H4 (cell line): Measurements from ENCODE around the gene BBS9. TPM values are rescaled to one million over a fixed set of nuclear protein-coding genes. Genes with fewer than 3 reads are reported as not detected.
"Not testable (repeated sequence)": the region's sequence is repeated elsewhere in the genome, so short reads cannot be mapped to it uniquely, and the experiment has no call there.

Experiments used
- DNase-seq: peaks from one replicate; pipeline ENCODE4 v3.0.0-alpha.2; 2015; ENCODE audit warnings: low spot score
- total RNA-seq: library from RNA; depleted of rRNA; stranded (reverse); fragments of >200 nt; shearing (Covaris generic); gene quantifications from 2 replicates; pipeline ENCODE4 v1.2.3, GENCODE V29; 2014; rRNA removed

Gene BBS9
- total RNA-seq, result 14.7 and 14.9 TPM in 2 replicates

GRCh38 chr7:33128990-33129805 is at the start of gene BBS9:
BBS9 (plus strand) TSS chr7:33129564; CDS start chr7:33146253, 16,689 bp downstream.
- DNase-seq, result peak; percentile 99

DNA sequence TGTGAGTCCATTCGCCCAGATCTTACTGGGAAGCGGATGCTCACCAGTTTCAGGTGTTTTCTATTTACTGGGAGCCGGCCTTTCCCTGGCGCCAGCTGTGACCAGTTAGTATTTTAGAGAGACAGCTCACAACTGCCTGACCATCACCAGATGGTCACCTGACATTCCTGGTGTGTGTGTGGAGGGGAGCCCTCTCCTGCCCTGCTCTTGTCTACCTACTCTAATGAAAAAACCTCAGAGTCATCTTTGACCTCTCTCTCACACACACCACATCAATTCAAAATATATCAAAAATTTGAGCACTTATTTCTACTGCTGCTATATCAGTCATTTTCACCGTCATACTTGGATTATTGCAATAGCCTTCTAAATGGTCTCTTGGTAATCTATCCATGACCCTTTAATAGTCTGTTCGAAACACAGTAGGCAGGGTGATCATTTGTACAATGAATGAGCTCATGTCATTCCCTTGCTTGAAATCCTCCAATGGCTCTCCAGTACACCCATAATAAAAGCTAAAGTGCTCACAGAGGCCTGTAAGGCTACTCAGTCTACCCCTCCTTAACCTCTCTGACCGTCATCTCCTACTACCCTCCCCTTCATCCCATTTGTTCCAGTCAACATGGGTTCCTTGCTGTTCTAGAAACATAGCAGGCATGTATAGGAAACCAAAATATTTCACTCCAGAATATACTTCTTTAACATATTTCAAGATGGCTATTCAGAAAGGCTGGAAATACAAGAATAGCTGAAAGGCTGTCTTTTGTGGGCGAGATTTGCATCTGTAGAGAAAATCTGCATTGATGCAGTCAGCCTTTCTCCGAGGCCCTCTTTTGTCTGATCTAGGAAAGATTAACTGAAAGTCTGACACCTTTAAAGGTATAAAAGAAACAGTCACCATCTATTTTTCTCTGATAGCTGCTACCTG is 49.3 kb upstream of the BBS9 start:
- no peak for DNase-seq

GRCh38 chr7:33087356-33087755 is 42.0 kb upstream of the BBS9 start:
- DNase-seq, result no peak

DNA sequence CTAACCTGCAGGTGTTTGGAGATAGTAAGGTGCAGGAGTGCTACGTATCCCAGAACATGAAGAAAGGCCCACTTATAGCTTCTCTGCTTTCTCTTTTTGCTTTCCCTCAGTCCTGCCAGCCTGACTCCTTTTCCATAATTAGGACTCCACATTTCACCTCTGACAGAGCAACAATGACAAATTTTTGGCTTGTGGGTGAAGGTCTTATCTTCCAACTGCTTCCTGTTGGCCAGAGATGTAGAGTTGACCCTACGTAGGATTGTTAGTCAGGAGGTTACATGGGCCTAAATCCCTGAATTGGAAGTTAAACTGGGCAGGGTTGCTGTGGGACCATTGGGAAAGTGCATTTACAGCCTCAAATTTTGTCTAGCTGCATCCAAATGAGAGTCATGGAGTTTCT is 41.5 kb upstream of the BBS9 start:
- DNase-seq, result no peak

DNA sequence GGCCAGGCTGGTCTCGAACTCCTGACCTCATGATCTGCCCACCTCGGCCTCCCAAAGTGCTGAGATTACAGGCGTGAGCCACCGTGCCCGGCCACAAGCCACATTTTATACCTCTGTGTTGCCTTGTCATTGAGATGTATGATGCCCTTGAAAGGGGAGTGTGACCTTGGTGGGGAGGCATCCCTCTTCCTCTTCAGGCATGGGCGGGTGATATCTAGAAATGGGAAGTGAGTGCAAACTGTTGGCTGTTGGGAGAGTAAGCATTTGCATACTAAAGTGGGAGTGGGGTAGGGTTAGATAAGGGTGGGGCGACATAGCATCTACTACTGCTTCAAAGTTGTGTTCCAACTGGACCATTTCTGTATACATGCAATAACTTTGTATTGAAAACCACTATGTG is 40.2 kb upstream of the BBS9 start:
- DNase-seq, result no peak

- no peak for DNase-seq
Measured at GRCh38 chr7:33091111-33091531, 38.2 kb upstream of the BBS9 start.

DNA sequence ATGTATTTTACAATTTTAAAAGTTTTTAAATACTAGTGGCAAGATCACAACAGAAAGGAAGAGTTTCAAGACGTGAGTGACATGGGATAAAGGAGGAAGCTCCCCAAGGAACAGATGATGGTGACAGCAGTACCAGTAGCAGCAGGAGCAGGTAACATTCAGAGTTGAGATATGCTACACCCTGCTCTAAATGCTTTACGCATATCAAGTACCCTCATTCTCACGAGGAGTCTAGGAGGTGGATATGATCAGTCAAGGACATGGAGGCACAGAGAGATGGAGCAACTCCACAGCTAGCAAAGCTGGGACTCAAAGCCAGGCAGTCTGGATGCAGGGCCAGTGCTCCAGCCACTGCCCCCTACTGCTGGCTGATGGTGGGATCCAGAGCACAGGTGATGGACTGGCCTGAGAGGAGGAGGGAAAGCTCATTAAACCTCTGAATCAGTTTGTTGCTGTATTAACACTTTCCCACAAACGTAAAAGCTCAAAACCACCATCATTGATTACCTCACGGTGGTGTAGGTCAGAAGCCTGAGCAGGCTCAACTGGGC is 37.6 kb upstream of the BBS9 start:
- DNase-seq, result no peak

DNA sequence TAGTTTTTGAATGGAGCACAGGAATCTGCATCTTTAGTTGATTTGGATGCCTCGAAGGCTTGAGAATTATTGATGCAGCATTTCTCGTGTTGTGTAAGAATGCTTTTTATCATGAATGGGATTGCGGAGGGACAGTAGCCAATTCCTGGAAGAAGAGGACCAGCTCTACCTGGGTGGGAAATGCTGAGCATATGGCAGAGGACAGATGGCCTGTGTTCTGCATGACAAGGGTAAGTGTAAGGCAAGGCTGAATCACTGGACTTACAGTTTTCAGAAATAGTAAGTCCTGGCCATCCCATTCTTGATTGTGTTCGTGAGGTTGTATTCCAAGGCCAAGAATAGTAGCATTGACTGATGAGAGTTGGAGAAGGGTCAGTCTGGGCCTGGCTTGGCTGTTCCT is 36.1 kb upstream of the BBS9 start:
- DNase-seq, result no peak

DNA sequence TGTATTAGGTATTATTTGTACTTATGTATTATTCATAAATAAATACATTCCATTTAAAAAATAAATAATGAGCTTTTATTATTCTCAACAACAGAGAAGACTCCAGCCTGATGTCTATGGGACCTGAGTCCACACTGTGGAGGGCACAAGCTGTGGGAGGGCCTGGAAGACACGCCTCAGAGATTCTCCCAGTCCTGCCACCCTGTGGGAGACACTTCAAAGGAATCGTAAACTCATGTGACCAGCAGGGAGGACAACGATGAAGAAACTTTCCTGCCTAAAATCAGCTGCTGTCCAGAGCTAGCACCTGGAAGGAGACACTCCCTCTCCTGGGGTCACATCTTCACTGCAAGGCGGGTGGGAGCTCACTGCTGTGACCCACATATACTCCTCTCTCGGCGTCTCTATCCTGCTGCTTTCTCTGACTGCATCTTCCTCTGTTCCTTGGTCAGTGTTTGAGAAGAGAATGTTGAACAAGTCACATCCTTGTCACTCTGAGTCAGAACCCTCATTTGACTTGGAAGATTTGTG is 34.6 kb upstream of the BBS9 start:
- DNase-seq, result not testable (repeated sequence)

GRCh38 chr7:33099154-33099940 is 30.0 kb upstream of the BBS9 start:
- DNase-seq, result no peak

DNA sequence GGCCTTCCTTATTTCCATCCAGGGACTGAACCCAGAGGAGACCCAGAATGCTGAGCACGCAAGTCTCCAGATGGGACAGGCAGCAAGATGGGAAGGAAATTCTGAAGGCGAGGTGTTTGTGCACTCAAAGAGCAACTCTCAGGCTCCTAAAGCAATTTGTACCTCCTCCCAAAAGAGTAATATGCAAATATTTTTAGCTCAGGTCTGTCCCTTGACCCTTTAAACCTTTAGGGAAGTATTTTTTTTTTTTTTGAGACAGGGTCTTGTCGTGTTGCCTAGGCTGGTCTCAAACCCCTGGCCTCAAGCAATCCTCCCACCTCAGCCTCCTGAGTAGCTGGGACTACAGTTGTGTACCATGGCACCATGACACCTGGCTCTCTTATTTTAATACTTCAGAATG is 28.6 kb upstream of the BBS9 start:
- no peak for DNase-seq

DNA sequence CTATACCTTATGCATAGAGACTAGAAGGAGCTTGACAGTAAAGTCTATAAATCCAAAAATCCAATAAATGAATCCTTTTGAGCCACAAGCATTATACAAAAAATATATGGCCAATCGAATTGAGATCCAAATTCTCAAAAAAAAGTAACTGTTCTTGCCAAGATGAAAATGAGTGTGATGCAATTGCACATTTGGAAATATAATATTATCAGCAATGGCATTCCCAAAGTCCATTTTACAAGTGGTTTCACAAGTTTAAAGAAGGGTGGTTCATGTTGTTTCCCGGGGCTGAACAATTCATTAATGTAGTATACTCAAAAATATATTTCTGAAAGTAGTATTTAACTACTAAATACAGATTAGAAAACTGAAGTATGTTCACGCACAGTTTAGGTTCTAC is 27.5 kb upstream of the BBS9 start:
- DNase-seq, result no peak

- peak; percentile 63 for DNase-seq
Measured at GRCh38 chr7:33107136-33108066, 22.0 kb upstream of the BBS9 start.

DNA sequence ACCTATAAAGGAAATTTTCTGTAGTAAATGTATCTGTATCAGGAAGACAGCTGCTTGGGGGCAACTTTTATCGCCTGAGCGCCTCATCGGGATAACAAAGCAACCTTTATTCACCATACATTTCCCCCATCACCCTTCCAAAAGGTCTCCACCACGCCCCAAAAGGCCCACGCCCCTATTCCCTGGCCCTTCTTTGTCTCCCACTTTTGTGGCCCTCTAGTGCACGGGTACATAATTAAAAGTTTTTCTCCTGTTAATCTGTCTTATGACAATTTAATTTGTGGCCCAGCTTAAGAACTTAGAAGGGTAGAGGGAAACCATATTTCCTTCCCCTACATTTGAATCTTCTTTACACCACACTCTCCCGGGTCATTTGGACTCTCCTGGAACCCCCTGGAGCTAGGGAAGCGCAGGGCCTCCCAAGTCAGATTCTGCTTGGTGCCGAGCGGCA is 20.8 kb upstream of the BBS9 start:
- DNase-seq, result peak; percentile 43

- peak; percentile 64 for DNase-seq
Measured at GRCh38 chr7:33109005-33109757, 20.2 kb upstream of the BBS9 start, which contains the start of gene RP9. RP9 (minus strand) TSS chr7:33109404; CDS start chr7:33109372, 32 bp downstream.

DNA sequence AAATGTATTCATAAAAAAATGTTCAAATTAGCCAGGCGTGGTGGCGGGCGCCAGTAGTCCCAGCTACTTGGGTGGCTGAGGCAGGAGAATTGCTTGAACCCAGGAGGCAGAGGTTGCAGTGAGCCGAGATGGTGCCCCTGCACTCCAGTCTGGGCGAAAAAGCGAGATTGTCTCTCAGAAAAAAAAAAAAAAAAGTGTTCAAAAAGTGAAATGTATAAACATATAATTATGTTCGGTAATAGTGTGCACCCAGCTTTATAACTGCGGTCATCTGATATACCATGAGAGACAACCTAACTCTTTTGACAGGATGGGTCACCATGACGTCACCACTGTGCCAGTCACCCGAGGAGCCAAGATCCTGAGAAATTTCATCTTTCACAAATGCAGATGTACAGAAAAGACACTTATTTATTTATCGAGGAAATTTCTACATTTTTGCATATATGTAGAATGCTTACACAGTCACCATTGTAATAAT is 19.6 kb upstream of the BBS9 start:
- peak; percentile 46 for DNase-seq

GRCh38 chr7:33111614-33112013 is 17.8 kb upstream of the BBS9 start:
- DNase-seq, result no peak

- no peak for DNase-seq
Measured at GRCh38 chr7:33114976-33115375, 14.4 kb upstream of the BBS9 start.

GRCh38 chr7:33118383-33118782 is 11.0 kb upstream of the BBS9 start:
- DNase-seq, result no peak
